B cell (primary cell): ENCODE data around the gene MAL. TPM values are rescaled to one million over a fixed set of nuclear protein-coding genes. Genes with fewer than 3 reads are reported as not detected.

Source experiments
- ATAC-seq: fragments of 200-7000 bp; cut with Tn5 transposase; one replicate; pipeline ENCODE4 v1.10.0; 2021; ENCODE audit warnings: low read depth, mild to moderate bottlenecking, moderate number of reproducible peaks, moderate library complexity
- CTCF ChIA-PET: fragments of 350-600 bp; sonication (Branson Sonifier 250); formaldehyde crosslinking; loops from one replicate; lab custom pipeline; 2021; ENCODE audit warnings: antibody characterized with exemption, inconsistent platforms; lab: Charles Lee
- POLR2A ChIA-PET: fragments of 350-600 bp; sonication (Branson Sonifier 250); formaldehyde crosslinking; loops from one replicate; lab custom pipeline; 2021; ENCODE audit warnings: antibody characterized with exemption; lab: Charles Lee
- DNase-seq: peaks from one replicate; pipeline ENCODE4 v3.0.0; 2013
- H2AFZ ChIP-seq: 2 replicates; pipeline ENCODE4 v1.6.1; 2012; ENCODE audit warnings: mild to moderate bottlenecking, low read depth, low read length; ENCODE audit not compliant: insufficient read depth, poor library complexity, severe bottlenecking
- H3K27ac ChIP-seq, 2 donors: 1 replicate in 1 of 2; 2 replicates in 1 of 2; pipeline ENCODE4 v1.5.1; 2012 to 2013; ENCODE audit warnings: low read length in 2 of 2, mild to moderate bottlenecking in 2 of 2, moderate library complexity in 1 of 2
- H3K27me3 ChIP-seq, 4 experiments: fragments of 200-600 bp in 1 of 4; sonication (generic) in 1 of 4; replicated peaks in 1 of 4; 1 replicate in 2 of 4; 2 replicates in 2 of 4; pipeline versions ENCODE4 v1.6.1 to v1.7.0; 2013 to 2016; ENCODE audit warnings: low read length in 3 of 4, mild to moderate bottlenecking in 2 of 4, mixed read lengths in 1 of 4, moderate library complexity in 1 of 4; ENCODE audit not compliant: insufficient read depth in 4 of 4, control insufficient read depth in 3 of 4; ENCODE audit errors: control extremely low read depth in 1 of 4
- H3K36me3 ChIP-seq, 2 experiments: replicated peaks in 1 of 2; 1 replicate in 1 of 2; 2 replicates in 1 of 2; pipeline versions ENCODE4 v1.6.1 to v1.7.1; 2013; ENCODE audit warnings: low read length in 1 of 2; ENCODE audit not compliant: insufficient read depth in 2 of 2, control insufficient read depth in 1 of 2; ENCODE audit errors: control extremely low read depth in 1 of 2, extremely low read depth in 1 of 2
- H3K4me1 ChIP-seq, 2 donors: fragments of 200-600 bp in 1 of 2; sonication (generic) in 1 of 2; 1 replicate in 1 of 2; 2 replicates in 1 of 2; pipeline versions ENCODE4 v1.5.1 to v1.6.1; 2013 to 2017; ENCODE audit warnings: low read length in 2 of 2; ENCODE audit not compliant: control insufficient read depth in 2 of 2, insufficient read depth in 2 of 2
- H3K4me2 ChIP-seq: replicated peaks from 2 replicates; pipeline ENCODE3; 2012; ENCODE audit warnings: mild to moderate bottlenecking, low read depth, low read length; ENCODE audit not compliant: poor library complexity, severe bottlenecking
- H3K4me3 ChIP-seq, 5 experiments: fragments of 200-600 bp in 1 of 5; sonication (generic) in 1 of 5; 1 replicate in 3 of 5; 2 replicates in 2 of 5; pipeline versions ENCODE4 v1.5.1 to v1.7.0; 2011 to 2016; ENCODE audit warnings: low read length in 4 of 5, mild to moderate bottlenecking in 4 of 5, low read depth in 2 of 5, control low read depth in 1 of 5, moderate library complexity in 1 of 5; ENCODE audit not compliant: insufficient read depth in 1 of 5; ENCODE audit errors: control extremely low read depth in 1 of 5, extremely low read depth in 1 of 5
- H3K79me2 ChIP-seq: fragments of 200-600 bp; sonication (generic); one replicate; pipeline ENCODE4 v1.6.0; 2016; ENCODE audit warnings: low read length; ENCODE audit not compliant: control insufficient read depth, insufficient read depth
- H3K9ac ChIP-seq: fragments of 200-600 bp; sonication (generic); 2 replicates; pipeline ENCODE4 v1.6.1; 2017; ENCODE audit warnings: mild to moderate bottlenecking, low read length, moderate library complexity
- H3K9me3 ChIP-seq, 3 donors: one replicate each; pipeline versions ENCODE4 v1.6.1 to v1.7.1; 2013; ENCODE audit warnings: low read length in 2 of 3; ENCODE audit not compliant: control insufficient read depth in 2 of 3, insufficient read depth in 1 of 3; ENCODE audit errors: control extremely low read depth in 1 of 3
- H4K20me1 ChIP-seq: 2 replicates; pipeline ENCODE4 v1.6.0; 2012; ENCODE audit warnings: mild to moderate bottlenecking, low read length; ENCODE audit not compliant: insufficient read depth, control insufficient read depth, poor library complexity, severe bottlenecking
- H3K27ac Mint-ChIP-seq: one replicate; pipeline ENCODE4 v1.8.0; 2021; ENCODE audit warnings: mixed read lengths
- H3K27me3 Mint-ChIP-seq: one replicate; pipeline ENCODE4 v1.8.0; 2021; ENCODE audit warnings: mixed read lengths
- H3K4me1 Mint-ChIP-seq: one replicate; pipeline ENCODE4 v1.8.0; 2021; ENCODE audit warnings: mixed read lengths
- H3K4me3 Mint-ChIP-seq: one replicate; pipeline ENCODE4 v1.8.0; 2021; ENCODE audit warnings: mixed read lengths
- H3K9me3 Mint-ChIP-seq: one replicate; pipeline ENCODE4 v1.8.0; 2022; ENCODE audit warnings: mixed read lengths; ENCODE audit not compliant: insufficient read depth
- EZH2 ChIP-seq: IDR thresholded peaks from 2 replicates; pipeline ENCODE4 v1.6.1; 2012; ENCODE audit warnings: borderline replicate concordance, low read depth, mild to moderate bottlenecking, moderate library complexity, low read length; ENCODE audit not compliant: insufficient read depth, poor library complexity, severe bottlenecking
- WGBS: methylation state at CpG from one replicate; pipeline ENCODE4 v1.1.5; 2013; ENCODE audit warnings: missing lambda C conversion rate; ENCODE audit not compliant: insufficient coverage; 5-methylcytosine and 5-hydroxymethylcytosine counted together
- intact Hi-C: fragments of 100-400 bp; cut with micrococcal nuclease; formaldehyde crosslinking; loops from one replicate; pipeline ENCODE4 v1.10.0; 2022
- polyA plus RNA-seq: library from polyadenylated mRNA; depleted of rRNA; stranded (reverse); fragments of >200 nt; gene quantifications from 2 replicates; pipeline ENCODE4 v1.2.3, GENCODE V29; 2012
- total RNA-seq, 2 donors: library from RNA; stranded (reverse); fragments of 120-200 nt in 1 of 2; gene quantifications; 1 replicate in 1 of 2; 2 replicates in 1 of 2; pipeline versions ENCODE4 v1.2.3 to v1.2.4, GENCODE V29; 2013 to 2022
- TF ChIP-seq, protein P1 (sequence below): fragments of 200-600 bp; IDR thresholded peaks from one replicate; pipeline ENCODE4 v1.8.0; 2022; ENCODE audit warnings: antibody characterized with exemption, mild to moderate bottlenecking

MAL gene
- total and polyA plus RNA-seq, 2 donors (not counting 1 experiment from before 2014, with no cell fraction given): 0.74 to 3.0 TPM

DNA sequence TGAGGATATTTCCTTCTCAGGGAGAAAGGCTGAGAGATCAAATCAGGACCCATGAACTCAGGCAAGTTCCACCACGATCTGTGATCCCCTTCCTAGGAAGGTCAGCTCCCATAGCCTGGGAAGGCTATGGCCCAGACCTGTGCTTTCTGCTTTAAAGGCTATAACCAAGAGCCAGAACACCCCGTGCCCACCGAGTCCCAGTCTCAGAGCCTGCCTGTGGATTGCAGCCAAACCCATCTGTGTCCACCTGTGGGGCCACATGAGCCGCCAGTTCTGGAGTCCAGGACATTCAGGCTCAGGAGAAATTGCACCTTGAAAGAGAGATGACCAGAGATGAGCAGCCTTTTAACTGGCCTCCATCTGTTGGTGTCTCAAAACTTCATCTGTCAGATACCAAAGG, 46.9 kb downstream of the MAL start:
- ChIA-PET POLR2A (no interaction called here), CTCF (interaction anchor here (1.2 to 1.3 kb wide), 2 partner anchors 10 to 43 kb away, joined by 3 to 4 read pairs; no protein-coding TSS in a partner anchor)
- Histone ChIP-seq H3K9ac (no peak overlapping the region), H3K9me3 (no peaks in the 10 kb centered on the region), H3K36me3 (no peaks in the 10 kb centered on the region), H3K4me2 (no peak overlapping the region), H3K79me2 (no peaks in the 10 kb centered on the region), H2AFZ (no peak overlapping the region), H3K4me1 (peaks cover 9 to 11% of the 10 kb centered on the region in 2 donors), H3K27me3 (peaks cover 0 to 21% (median 8%) of the 10 kb centered on the region in 4 experiments), H3K4me3 (no peak overlapping the region), H3K27ac (no peak overlapping the region), H4K20me1 (no peaks in the 10 kb centered on the region)
- TF ChIP-seq EZH2: no peak
- TF ChIP-seq, protein P1, sequence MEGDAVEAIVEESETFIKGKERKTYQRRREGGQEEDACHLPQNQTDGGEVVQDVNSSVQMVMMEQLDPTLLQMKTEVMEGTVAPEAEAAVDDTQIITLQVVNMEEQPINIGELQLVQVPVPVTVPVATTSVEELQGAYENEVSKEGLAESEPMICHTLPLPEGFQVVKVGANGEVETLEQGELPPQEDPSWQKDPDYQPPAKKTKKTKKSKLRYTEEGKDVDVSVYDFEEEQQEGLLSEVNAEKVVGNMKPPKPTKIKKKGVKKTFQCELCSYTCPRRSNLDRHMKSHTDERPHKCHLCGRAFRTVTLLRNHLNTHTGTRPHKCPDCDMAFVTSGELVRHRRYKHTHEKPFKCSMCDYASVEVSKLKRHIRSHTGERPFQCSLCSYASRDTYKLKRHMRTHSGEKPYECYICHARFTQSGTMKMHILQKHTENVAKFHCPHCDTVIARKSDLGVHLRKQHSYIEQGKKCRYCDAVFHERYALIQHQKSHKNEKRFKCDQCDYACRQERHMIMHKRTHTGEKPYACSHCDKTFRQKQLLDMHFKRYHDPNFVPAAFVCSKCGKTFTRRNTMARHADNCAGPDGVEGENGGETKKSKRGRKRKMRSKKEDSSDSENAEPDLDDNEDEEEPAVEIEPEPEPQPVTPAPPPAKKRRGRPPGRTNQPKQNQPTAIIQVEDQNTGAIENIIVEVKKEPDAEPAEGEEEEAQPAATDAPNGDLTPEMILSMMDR: no peak
- intact Hi-C loops: no loop called here
- Mint-ChIP-seq H3K4me3 (no peak overlapping the region), H3K27ac (no peak overlapping the region), H3K27me3 (peaks cover 21% of the 10 kb centered on the region), H3K9me3 (no peaks in the 10 kb centered on the region), H3K4me1 (peaks cover 10% of the 10 kb centered on the region)
- 87% methylated on average over 4 of the region's 4 CpGs for WGBS
- ATAC-seq: no peak
- DNase-seq: no peak

DNA sequence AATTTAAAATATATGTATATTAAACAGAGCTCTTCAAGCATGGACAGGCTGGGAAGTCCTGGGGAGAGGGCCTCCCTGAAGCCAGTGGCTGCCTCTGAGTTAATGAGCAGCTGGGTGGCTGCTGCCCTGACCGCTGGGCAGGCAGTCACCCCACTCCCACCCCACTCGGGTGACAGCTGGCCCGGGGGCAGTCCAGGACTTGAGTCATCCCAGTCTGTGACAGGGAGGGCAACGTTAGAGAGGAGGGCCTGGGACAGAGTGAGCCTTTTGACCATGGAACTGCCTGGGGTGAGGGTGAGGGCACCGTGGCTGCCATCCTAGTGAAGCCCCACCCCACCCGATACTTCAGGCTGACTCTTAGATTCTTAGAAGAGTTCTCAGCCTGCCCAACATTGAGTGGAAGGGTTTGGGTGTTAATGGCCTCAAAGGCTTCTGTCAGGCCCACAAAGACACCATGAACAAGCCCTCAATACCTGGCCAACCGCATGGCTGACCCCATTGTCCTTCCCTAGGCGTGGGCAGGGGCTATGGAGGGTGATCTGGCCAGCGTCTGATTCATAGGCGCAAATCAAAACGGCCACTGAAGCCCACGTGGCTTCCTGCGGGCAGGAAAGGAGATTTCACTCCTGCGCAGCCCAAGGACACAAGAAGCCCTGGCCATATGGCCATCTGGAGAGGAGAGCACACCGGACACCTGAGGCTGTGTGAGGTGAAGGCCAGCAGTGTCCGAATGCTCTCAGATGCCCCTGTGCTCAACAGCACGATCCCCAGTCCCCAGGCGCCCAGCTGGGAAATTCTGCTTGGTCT, 48.6 kb downstream of the MAL start:
- Histone ChIP-seq H4K20me1 (no peaks in the 10 kb centered on the region), H3K27ac (no peak overlapping the region), H3K27me3 (peaks cover 0 to 26% (median 8%) of the 10 kb centered on the region in 4 experiments), H3K4me2 (no peak overlapping the region), H3K4me1 (peaks cover 9 to 11% of the 10 kb centered on the region in 2 donors), H3K9me3 (no peaks in the 10 kb centered on the region), H3K9ac (no peak overlapping the region), H2AFZ (no peak overlapping the region), H3K36me3 (no peaks in the 10 kb centered on the region), H3K79me2 (no peaks in the 10 kb centered on the region), H3K4me3 (no peak overlapping the region)
- H3K4me1 Mint-ChIP-seq: peaks cover 10% of the 10 kb centered on the region
- 62% methylated on average over 12 of the region's 18 CpGs for WGBS
- ATAC-seq: no peak
- ChIA-PET CTCF (no interaction called here), POLR2A (no interaction called here)
- DNase-seq: no peak
- TF ChIP-seq, protein P1: no peak
- TF ChIP-seq EZH2: no peak
- H3K9me3 Mint-ChIP-seq: no peaks in the 10 kb centered on the region
- peaks cover 23% of the 10 kb centered on the region for H3K27me3 Mint-ChIP-seq
- no peak overlapping the region for H3K27ac Mint-ChIP-seq
- intact Hi-C loops: no loop called here
- H3K4me3 Mint-ChIP-seq: no peak overlapping the region
